ENCODE data around the gene CHCHD5. TPM values are rescaled to one million over a fixed set of nuclear protein-coding genes. Genes with fewer than 3 reads are reported as not detected.
A peak's percentile ranks its signal among the peaks of the same experiment; 100 is the strongest.
"Not testable (repeated sequence)": the region's sequence is repeated elsewhere in the genome, so short reads cannot be mapped to it uniquely, and the experiment has no call there.

CHCHD5 gene, protein sequence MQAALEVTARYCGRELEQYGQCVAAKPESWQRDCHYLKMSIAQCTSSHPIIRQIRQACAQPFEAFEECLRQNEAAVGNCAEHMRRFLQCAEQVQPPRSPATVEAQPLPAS
- total RNA-seq (2014; rRNA removed; shearing (Covaris generic)): 4.9 and 14.2 TPM in 2 replicates

GRCh38 chr2:112584134-112584890 is at the start of gene CHCHD5:
CHCHD5 (plus strand) TSS chr2:112584609; CDS start chr2:112584648, 39 bp downstream.
- Histone ChIP-seq H3K4me3 (peak within 1 kb of the TSS; percentile 55), H3K27ac (peak within 1 kb of the TSS; percentile 89), H3K4me1 (replicated peaks) (peaks cover 12% of the 10 kb centered on the region), H3K27me3 (replicated peaks) (no peaks in the 10 kb centered on the region), H3K9me3 (replicated peaks) (no peaks in the 10 kb centered on the region), H3K36me3 (peaks cover 4% of the 10 kb centered on the region; the same call in 1 of the 2 replicates)
- DNase-seq (ENCODE audit: low read depth in 1 of 2, low spot score in 2 of 2): peak; percentile 95

- peaks cover 12% of the 10 kb centered on the region for H3K36me3 ChIP-seq
- DNase-seq (ENCODE audit: low read depth in 1 of 2, low spot score in 2 of 2): no peak
- H3K4me3 ChIP-seq: no peak overlapping the region
- H3K27me3 ChIP-seq (replicated peaks): no peaks in the 10 kb centered on the region
- no peaks in the 10 kb centered on the region for H3K9me3 ChIP-seq (replicated peaks)
- H3K4me1 ChIP-seq (replicated peaks): no peaks in the 10 kb centered on the region
- H3K27ac ChIP-seq: no peak overlapping the region
Measured at GRCh38 chr2:112534826-112535225, 49.6 kb upstream of the CHCHD5 start.

DNA sequence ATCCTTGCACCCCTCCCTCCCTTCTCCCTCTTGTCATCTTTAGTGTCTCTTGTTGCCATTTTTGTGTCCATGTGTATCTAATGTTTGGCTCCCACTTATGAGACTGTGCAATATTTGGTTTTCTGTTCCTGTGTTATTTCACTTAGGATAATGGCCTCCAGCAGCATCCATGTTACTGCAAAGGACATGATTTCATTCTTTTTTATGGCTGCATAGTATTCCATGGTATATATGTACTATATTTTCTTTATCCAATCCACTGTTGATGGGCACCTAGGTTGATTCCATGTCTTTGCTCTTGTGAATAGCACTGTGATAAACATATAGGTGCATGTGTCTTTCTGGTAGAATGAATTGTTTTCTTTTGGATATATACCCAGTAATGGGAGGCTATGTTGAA is 47.7 kb upstream of the CHCHD5 start:
- not testable (repeated sequence) for H3K9me3 ChIP-seq (replicated peaks); H3K27ac ChIP-seq; H3K27me3 ChIP-seq (replicated peaks); H3K4me3 ChIP-seq; H3K36me3 ChIP-seq; DNase-seq (ENCODE audit: low read depth in 1 of 2, low spot score in 2 of 2); H3K4me1 ChIP-seq (replicated peaks)

DNA sequence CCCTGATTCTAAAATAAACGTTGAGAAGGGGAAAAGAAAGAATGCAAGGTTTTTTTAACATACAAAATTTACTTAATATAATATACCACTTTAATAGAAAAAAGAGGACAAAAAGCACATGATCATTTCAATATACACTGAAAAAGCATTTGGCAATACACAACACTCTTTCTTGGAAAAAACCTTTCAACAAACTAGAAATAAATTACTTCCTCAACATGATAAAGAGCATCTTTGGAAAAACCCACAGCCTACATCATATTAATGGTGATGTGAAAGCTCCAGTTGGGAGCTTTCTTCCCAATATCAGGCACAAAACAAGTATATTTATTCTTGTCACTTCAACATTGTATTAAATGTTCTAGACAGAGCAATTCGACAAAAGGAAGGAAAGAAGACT is 45.1 kb upstream of the CHCHD5 start:
- H3K27ac ChIP-seq: no peak overlapping the region
- DNase-seq (ENCODE audit: low read depth in 1 of 2, low spot score in 2 of 2): no peak
- H3K4me1 ChIP-seq (replicated peaks): peaks cover 8% of the 10 kb centered on the region
- peaks cover 5% of the 10 kb centered on the region; the same call in 1 of the 2 replicates for H3K36me3 ChIP-seq
- H3K9me3 ChIP-seq (replicated peaks): no peaks in the 10 kb centered on the region
- no peaks in the 10 kb centered on the region for H3K27me3 ChIP-seq (replicated peaks)
- H3K4me3 ChIP-seq: no peak overlapping the region

DNA sequence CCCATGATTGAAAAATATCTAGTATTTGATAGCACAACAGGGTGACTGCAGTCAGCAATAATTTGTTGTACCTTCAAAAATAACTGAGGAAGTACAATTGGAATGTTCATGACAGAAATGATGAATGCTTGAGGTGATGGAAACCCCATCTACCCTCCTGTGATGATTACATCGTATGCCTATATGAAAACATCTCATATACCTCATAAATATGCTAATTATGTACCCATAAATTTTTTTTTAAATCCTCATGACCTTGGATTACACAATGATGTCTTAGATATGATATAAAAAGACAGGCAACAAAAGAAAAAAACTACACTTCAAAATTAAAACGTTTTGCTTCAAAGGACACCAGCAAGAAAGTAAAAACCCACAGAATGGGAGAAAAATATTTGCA is 43.5 kb upstream of the CHCHD5 start:
- no peak for DNase-seq (ENCODE audit: low read depth in 1 of 2, low spot score in 2 of 2)
- no peaks in the 10 kb centered on the region for H3K27me3 ChIP-seq (replicated peaks)
- no peak overlapping the region for H3K4me3 ChIP-seq
- H3K27ac ChIP-seq: no peak overlapping the region
- peaks cover 8% of the 10 kb centered on the region for H3K4me1 ChIP-seq (replicated peaks)
- peaks cover 5% of the 10 kb centered on the region; the same call in 1 of the 2 replicates for H3K36me3 ChIP-seq
- H3K9me3 ChIP-seq (replicated peaks): no peaks in the 10 kb centered on the region

GRCh38 chr2:112541315-112542122 is 42.9 kb upstream of the CHCHD5 start:
- Histone ChIP-seq H3K9me3 (replicated peaks) (no peaks in the 10 kb centered on the region), H3K27ac (peak overlapping the region; percentile 67), H3K4me1 (replicated peaks) (peaks cover 8% of the 10 kb centered on the region), H3K4me3 (peak overlapping the region; percentile 71), H3K36me3 (peaks cover 5% of the 10 kb centered on the region; the same call in 1 of the 2 replicates), H3K27me3 (replicated peaks) (no peaks in the 10 kb centered on the region)
- peak in 1 of 2 experiments; percentile 71 for DNase-seq (ENCODE audit: low read depth in 1 of 2, low spot score in 2 of 2)

GRCh38 chr2:112542123-112542983 is 42.1 kb upstream of the CHCHD5 start, which contains the start of gene POLR1B:
POLR1B (plus strand) TSS chr2:112542465; CDS start chr2:112542495, 30 bp downstream.
- Histone ChIP-seq H3K36me3 (peaks cover 13% of the 10 kb centered on the region), H3K27me3 (replicated peaks) (no peaks in the 10 kb centered on the region)
- DNase-seq (ENCODE audit: low read depth in 1 of 2, low spot score in 2 of 2): peak; percentile 83 to 92

DNA sequence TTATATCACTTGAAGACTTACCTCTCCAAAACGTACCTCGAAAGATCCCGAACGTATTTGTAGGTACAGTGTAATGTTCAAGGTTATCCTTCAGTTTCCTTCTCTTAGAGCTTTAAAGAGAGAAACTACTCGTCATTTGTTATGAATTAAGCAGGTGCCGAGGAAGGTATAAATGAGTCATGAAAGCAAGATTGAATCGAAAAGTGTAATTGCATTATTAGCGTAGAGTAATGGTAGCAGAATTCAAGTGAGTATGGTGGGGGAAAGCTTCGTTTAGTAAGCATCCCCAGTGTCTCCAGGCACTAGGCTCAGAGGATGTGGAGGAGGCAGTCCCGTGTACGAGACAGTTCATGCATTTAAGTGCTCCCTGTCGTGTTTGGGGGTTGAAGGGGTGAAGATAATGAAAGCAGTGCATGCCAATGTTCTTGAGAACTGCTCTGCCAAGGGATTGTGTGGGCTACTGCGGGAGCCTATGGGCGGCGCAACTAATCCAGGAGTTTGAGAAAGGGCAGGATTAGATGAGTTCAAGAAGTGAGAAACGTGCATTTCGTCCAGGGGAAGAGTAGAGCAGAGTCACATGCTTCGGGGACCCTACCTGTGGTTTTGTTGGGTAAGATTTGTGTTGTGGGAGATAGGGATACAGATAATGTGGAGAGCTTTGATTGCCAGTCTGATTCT is 41.3 kb upstream of the CHCHD5 start:
- Histone ChIP-seq H3K27ac (no peak overlapping the region), H3K4me1 (replicated peaks) (peaks cover 8% of the 10 kb centered on the region), H3K27me3 (replicated peaks) (no peaks in the 10 kb centered on the region), H3K36me3 (peaks cover 19% of the 10 kb centered on the region), H3K9me3 (replicated peaks) (no peaks in the 10 kb centered on the region), H3K4me3 (peak overlapping the region; percentile 71)
- DNase-seq (ENCODE audit: low read depth in 1 of 2, low spot score in 2 of 2): peak in 1 of 2 experiments; percentile 14

More at GRCh38 chr2:112542123-112542983, 42.1 kb upstream of the CHCHD5 start, which contains the start of gene POLR1B:
- H3K27ac ChIP-seq: peak within 1 kb of the TSS; percentile 67
- H3K4me3 ChIP-seq: peak within 1 kb of the TSS; percentile 71
- H3K4me1 ChIP-seq (replicated peaks): peaks cover 8% of the 10 kb centered on the region
- no peaks in the 10 kb centered on the region for H3K9me3 ChIP-seq (replicated peaks)

- no peak for DNase-seq (ENCODE audit: low read depth in 1 of 2, low spot score in 2 of 2)
- Histone ChIP-seq H3K4me3 (no peak overlapping the region), H3K27ac (no peak overlapping the region), H3K36me3 (peaks cover 43% of the 10 kb centered on the region), H3K9me3 (replicated peaks) (no peaks in the 10 kb centered on the region), H3K4me1 (replicated peaks) (peaks cover 3% of the 10 kb centered on the region; the same call in 1 of the 2 replicates), H3K27me3 (replicated peaks) (no peaks in the 10 kb centered on the region)
Measured at GRCh38 chr2:112547333-112547732, 37.1 kb upstream of the CHCHD5 start.

DNA sequence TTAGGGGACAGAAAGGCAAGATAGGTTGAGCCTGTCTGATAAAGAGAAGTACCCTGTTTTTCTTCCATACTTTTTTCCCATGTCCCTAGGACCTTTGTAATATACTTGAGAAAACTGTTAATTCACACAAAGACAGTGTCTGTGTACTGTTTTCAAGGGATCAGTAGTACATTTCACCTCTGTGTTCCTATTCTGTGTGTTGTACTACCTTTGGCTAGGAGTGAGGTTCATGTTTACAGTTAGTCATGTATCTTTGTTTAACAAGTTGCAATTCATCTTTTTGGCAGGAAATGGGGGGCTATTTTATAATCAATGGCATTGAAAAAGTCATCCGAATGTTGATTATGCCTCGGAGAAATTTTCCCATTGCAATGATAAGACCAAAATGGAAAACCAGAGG is 35.4 kb upstream of the CHCHD5 start:
- Histone ChIP-seq H3K36me3 (peaks cover 59% of the 10 kb centered on the region), H3K27ac (no peak overlapping the region), H3K9me3 (replicated peaks) (no peaks in the 10 kb centered on the region), H3K4me3 (no peak overlapping the region), H3K27me3 (replicated peaks) (no peaks in the 10 kb centered on the region), H3K4me1 (replicated peaks) (no peaks in the 10 kb centered on the region)
- DNase-seq (ENCODE audit: low read depth in 1 of 2, low spot score in 2 of 2): no peak

- Histone ChIP-seq H3K4me1 (replicated peaks) (no peaks in the 10 kb centered on the region), H3K9me3 (replicated peaks) (no peaks in the 10 kb centered on the region), H3K4me3 (no peak overlapping the region), H3K36me3 (peaks cover 57% of the 10 kb centered on the region), H3K27ac (no peak overlapping the region), H3K27me3 (replicated peaks) (no peaks in the 10 kb centered on the region)
- no peak for DNase-seq (ENCODE audit: low read depth in 1 of 2, low spot score in 2 of 2)
Measured at GRCh38 chr2:112566104-112566503, 18.3 kb upstream of the CHCHD5 start.

GRCh38 chr2:112566508-112566907 is 17.9 kb upstream of the CHCHD5 start:
- H3K27me3 ChIP-seq (replicated peaks); H3K27ac ChIP-seq; H3K4me3 ChIP-seq; H3K4me1 ChIP-seq (replicated peaks); DNase-seq (ENCODE audit: low read depth in 1 of 2, low spot score in 2 of 2); H3K9me3 ChIP-seq (replicated peaks): not testable (repeated sequence)
- H3K36me3 ChIP-seq: peaks cover 57% of the 10 kb centered on the region

All from SJSA1 (cell line).